Epithelial cell of proximal tubule (primary cell): ENCODE measurements around the gene CDK17. TPM values are rescaled to one million over a fixed set of nuclear protein-coding genes. Genes with fewer than 3 reads are reported as not detected.
"Not testable (repeated sequence)": the region's sequence is repeated elsewhere in the genome, so short reads cannot be mapped to it uniquely, and the experiment has no call there.

Source experiments
- DNase-seq: peaks from one replicate; pipeline ENCODE4 v3.0.0-alpha.2; 2011; ENCODE audit warnings: low read depth
- H3K4me3 ChIP-seq: 2 replicates; pipeline ENCODE4 v1.5.1; 2011; ENCODE audit warnings: low read depth, mild to moderate bottlenecking, low read length
- total RNA-seq: library from RNA; depleted of rRNA; stranded (reverse); fragments of >200 nt; gene quantifications from 2 replicates; pipeline ENCODE4 v1.2.3, GENCODE V29; 2015
- TF ChIP-seq, protein P1 (sequence below): conservative IDR thresholded peaks from 2 replicates; pipeline ENCODE4 v1.5.1; 2012; ENCODE audit warnings: low read depth, mild to moderate bottlenecking, low read length

CDK17 gene
- total RNA-seq, 1 donor from 2014 or later: 22.0 TPM

- no peak overlapping the region for H3K4me3 ChIP-seq
- TF ChIP-seq, protein P1, sequence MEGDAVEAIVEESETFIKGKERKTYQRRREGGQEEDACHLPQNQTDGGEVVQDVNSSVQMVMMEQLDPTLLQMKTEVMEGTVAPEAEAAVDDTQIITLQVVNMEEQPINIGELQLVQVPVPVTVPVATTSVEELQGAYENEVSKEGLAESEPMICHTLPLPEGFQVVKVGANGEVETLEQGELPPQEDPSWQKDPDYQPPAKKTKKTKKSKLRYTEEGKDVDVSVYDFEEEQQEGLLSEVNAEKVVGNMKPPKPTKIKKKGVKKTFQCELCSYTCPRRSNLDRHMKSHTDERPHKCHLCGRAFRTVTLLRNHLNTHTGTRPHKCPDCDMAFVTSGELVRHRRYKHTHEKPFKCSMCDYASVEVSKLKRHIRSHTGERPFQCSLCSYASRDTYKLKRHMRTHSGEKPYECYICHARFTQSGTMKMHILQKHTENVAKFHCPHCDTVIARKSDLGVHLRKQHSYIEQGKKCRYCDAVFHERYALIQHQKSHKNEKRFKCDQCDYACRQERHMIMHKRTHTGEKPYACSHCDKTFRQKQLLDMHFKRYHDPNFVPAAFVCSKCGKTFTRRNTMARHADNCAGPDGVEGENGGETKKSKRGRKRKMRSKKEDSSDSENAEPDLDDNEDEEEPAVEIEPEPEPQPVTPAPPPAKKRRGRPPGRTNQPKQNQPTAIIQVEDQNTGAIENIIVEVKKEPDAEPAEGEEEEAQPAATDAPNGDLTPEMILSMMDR: no peak
- no peak for DNase-seq
Observed at GRCh38 chr12:96404696-96405095, 4.5 kb upstream of the CDK17 start.

DNA sequence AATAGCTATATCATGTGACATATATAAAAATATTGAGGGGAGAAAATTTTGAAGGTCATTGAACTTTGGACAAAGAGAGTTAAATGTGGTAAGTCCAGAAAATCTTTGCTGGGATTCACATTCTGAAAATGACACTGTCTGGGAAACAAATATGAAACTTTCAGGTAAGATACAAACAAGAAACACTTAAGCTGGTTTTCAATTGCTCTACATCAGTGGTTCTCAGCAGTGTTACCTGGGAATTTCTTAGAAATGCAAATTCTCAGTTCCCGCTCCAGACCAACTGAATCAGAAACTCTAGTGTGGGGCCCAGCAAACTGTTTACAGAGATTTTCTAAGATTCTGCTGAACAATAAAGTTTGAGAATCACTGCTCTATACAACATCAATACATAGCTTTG, 3.6 kb upstream of the CDK17 start:
- TF ChIP-seq, protein P1: no peak
- no peak overlapping the region for H3K4me3 ChIP-seq
- no peak for DNase-seq

DNA sequence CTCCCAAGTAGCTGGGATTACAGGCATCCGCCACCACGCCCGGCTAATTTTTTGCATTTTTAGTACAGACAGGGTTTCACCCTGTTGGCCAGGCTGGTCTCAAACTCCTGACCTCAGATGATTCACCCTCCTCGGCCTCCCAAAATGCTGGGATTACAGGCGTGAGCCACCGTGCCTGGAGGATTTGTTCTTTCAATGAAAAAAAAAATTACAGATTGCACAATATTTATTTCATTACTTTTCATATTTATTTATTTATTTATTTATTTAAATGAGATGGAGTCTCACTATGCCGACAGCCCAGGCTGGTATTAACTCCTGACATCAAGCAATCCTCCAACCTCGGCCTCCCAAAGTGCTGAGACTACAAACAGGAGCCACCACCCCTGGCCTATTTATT, 2.3 kb upstream of the CDK17 start:
- DNase-seq, H3K4me3 ChIP-seq: not testable (repeated sequence)

- TF ChIP-seq, protein P1: no peak
- DNase-seq: no peak
- H3K4me3 ChIP-seq: no peak overlapping the region
Observed at GRCh38 chr12:96402061-96402460, 1.8 kb upstream of the CDK17 start.

DNA sequence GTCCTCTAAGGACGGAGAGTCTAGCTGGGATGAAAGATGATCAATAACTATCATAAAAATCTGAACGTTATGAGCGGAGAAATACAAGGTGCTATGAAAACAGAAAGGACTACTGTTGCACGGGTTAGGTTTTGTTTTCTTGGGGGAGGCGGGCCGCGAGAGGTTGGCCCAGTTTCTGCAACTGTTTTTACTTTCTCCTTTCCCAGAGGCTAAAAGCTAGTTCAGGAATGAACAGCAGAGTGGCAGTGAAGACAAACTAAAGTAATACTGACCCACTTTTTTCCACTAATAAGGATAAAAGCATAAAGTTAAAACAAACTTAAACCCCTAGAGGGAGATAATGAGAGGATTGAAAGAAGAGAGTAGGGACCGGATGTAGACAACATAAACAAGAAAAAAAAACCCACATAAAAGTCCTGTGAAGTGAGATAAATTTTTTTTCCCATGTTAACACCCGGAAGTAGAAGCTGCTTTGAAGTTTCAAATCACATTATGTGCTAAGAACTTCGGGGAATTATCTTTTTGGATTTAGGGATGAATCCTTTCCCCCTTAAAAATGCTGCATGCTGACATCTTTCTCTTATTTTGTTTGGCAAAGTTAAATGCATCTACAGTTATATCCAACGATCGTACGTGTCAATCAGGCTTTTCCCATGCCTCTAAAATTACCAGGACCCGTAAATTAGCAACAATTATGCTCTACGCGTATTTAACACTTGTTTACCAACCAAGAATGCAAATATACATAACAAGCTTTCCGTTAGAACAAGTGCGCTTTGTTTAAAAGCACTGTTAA, 1.0 kb upstream of the CDK17 start:
- peak overlapping the region; percentile 82 for H3K4me3 ChIP-seq
- DNase-seq: peak; percentile 74
- TF ChIP-seq, protein P1: peak; percentile 45

DNA sequence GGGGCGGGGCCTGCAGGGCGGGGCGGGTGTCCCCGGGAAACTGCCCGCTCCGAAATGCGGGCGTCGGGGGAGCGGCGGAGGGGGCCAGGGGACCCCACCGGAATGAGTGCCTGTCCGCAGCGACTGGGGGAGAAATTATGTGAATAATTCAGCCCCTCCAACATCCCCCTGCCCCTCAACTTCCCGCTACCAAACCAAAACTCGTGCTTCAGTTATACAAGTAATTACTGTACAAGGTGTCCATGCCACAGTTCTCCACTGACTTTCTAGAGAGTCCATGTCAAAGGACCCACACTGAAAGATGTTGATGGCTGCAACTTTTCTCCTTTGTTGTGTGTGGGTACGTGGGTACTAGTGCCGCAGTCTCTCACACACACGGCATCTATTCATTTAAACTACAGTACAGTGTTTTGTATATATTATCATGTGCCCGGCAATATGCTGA, 414 bp upstream of the CDK17 start:
- peak overlapping the region; percentile 82 for H3K4me3 ChIP-seq
- DNase-seq: no peak
- TF ChIP-seq, protein P1: no peak

GRCh38 chr12:96399120-96399918, 920 bp downstream of the CDK17 start:
- DNase-seq: no peak
- TF ChIP-seq, protein P1: peak; percentile 26
- H3K4me3 ChIP-seq: peak overlapping the region; percentile 82
